Right lobe of liver (tissue), 4 donors: ENCODE measurements around the gene RCN2.

ENCODE experiments used
- CTCF ChIP-seq, 4 donors: fragments of 200-600 bp in 3 of 4; fragments of 450-650 bp in 1 of 4; IDR thresholded peaks; one replicate each; pipeline versions ENCODE4 v1.5.1 to v1.8.0; 2016 to 2022; ENCODE audit warnings: antibody characterized with exemption in 4 of 4, mild to moderate bottlenecking in 2 of 4
- POLR2A ChIP-seq: fragments of 450-650 bp; IDR thresholded peaks from one replicate; pipeline ENCODE4 v1.6.1; 2017; ENCODE audit warnings: antibody characterized with exemption, mild to moderate bottlenecking
- donor health status: DM: no; HTN: no; CAD: no.
- donor health status: DM: no; HTN: no; CAD: no.
- donor health status: DM: no; HTN: yes; CAD: no.

DNA sequence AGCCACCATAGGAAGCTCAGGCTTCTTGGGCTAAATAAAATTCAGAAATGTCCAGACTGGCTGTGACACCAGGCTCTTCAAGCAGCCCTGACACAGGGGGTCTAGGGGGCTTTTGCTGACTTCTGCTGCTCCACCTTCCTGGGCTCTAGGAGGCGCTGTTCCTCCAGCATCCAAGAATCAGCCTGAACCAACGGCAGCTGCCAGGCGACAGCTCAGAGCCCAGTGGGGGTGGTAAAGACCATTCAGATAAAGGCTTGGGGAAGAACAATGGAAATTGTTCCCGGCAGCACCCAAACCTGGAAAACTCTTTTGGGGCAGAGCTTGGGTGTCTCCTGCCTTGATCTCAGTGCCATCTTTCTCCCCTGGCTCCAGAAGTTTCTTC is 41.8 kb downstream of the RCN2 start:
- TF ChIP-seq CTCF (IDR thresholded peaks at IDR 0.05) (peak; percentile 7 to 42 (median 23)), POLR2A (no peak)
